GM21381 (cell line): ENCODE data around the gene SIAH3.
"Not testable (repeated sequence)": the region's sequence is repeated elsewhere in the genome, so short reads cannot be mapped to it uniquely, and the experiment has no call there.

Experiments used
- ATAC-seq: cut with Tn5 transposase; IDR thresholded peaks from one replicate; pipeline ENCODE4 v1.9.1; 2021; ENCODE audit warnings: mild to moderate bottlenecking, moderate library complexity; ENCODE audit not compliant: unreplicated experiment

The SIAH3 gene

GRCh38 chr13:45784755-45785675 is 66.5 kb downstream of the SIAH3 start:
- ATAC-seq = no peak

GRCh38 chr13:45783346-45784043 is 68.1 kb downstream of the SIAH3 start:
- no peak for ATAC-seq

GRCh38 chr13:45782327-45783045 is 69.1 kb downstream of the SIAH3 start:
- ATAC-seq = no peak

- ATAC-seq = no peak
Observed at GRCh38 chr13:45781553-45782326, 69.8 kb downstream of the SIAH3 start.

GRCh38 chr13:45779901-45780300 is 71.7 kb downstream of the SIAH3 start:
- no peak for ATAC-seq

- no peak for ATAC-seq
Observed at GRCh38 chr13:45778882-45779281, 72.7 kb downstream of the SIAH3 start.

- ATAC-seq = no peak
Observed at GRCh38 chr13:45776748-45777147, 74.8 kb downstream of the SIAH3 start.

- ATAC-seq = no peak
Observed at GRCh38 chr13:45775401-45775963, 76.1 kb downstream of the SIAH3 start.

- ATAC-seq = no peak
Observed at GRCh38 chr13:45773944-45774343, 77.6 kb downstream of the SIAH3 start.

GRCh38 chr13:45773236-45773635 is 78.3 kb downstream of the SIAH3 start:
- ATAC-seq = no peak

- no peak for ATAC-seq
Observed at GRCh38 chr13:45770886-45771285, 80.7 kb downstream of the SIAH3 start.

- ATAC-seq = no peak
Observed at GRCh38 chr13:45768656-45769479, 82.7 kb downstream of the SIAH3 start.

GRCh38 chr13:45765464-45765863 is 86.1 kb downstream of the SIAH3 start:
- no peak for ATAC-seq

GRCh38 chr13:45763419-45763818 is 88.1 kb downstream of the SIAH3 start:
- no peak for ATAC-seq

- ATAC-seq = not testable (repeated sequence)
Observed at GRCh38 chr13:45757589-45757988, 94.0 kb downstream of the SIAH3 start.

- not testable (repeated sequence) for ATAC-seq
Observed at GRCh38 chr13:45756498-45756897, 95.1 kb downstream of the SIAH3 start.

GRCh38 chr13:45752510-45752909 is 99.0 kb downstream of the SIAH3 start:
- ATAC-seq = no peak

- no peak for ATAC-seq
Observed at GRCh38 chr13:45751885-45752284, 99.7 kb downstream of the SIAH3 start.

- no peak for ATAC-seq
Observed at GRCh38 chr13:45750566-45750965, 101.0 kb downstream of the SIAH3 start.
